ENCODE data around the gene RASGRF1.

RASGRF1 gene

DNA sequence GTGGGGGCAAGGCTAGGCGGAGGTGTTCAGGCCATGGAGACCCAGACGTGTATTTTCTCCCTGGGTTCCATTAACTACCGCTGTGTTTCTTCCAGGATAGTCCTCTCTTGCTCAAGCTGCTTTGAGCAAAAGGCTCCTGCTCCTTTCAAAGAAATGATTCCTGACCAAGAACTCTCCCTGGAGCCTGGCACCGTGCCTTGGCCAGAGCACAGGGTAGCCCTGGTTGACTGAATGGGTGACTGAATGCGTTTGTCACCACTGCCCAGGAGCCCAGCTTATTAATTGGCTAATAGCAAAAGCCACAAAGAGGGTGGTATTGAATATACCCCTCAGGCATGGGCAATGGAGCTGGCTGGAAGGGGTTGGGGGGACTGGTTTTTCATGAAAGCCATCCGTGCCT is 13.9 kb downstream of the RASGRF1 start:
- TF ChIP-seq ARNTL (CRISPR knock-in tag; IDR thresholded peaks at IDR 0.05; ENCODE audit: borderline replicate concordance, low read depth), result no peak
- no peak for TF ChIP-seq TOX (CRISPR knock-in tag; IDR thresholded peaks at IDR 0.05; ENCODE audit: borderline replicate concordance)
- no peak for TF ChIP-seq SNAI2 (CRISPR knock-in tag; IDR thresholded peaks at IDR 0.05)
- TF ChIP-seq ZFP3 (CRISPR knock-in tag; IDR thresholded peaks at IDR 0.05), result no peak
- TF ChIP-seq, protein P1, sequence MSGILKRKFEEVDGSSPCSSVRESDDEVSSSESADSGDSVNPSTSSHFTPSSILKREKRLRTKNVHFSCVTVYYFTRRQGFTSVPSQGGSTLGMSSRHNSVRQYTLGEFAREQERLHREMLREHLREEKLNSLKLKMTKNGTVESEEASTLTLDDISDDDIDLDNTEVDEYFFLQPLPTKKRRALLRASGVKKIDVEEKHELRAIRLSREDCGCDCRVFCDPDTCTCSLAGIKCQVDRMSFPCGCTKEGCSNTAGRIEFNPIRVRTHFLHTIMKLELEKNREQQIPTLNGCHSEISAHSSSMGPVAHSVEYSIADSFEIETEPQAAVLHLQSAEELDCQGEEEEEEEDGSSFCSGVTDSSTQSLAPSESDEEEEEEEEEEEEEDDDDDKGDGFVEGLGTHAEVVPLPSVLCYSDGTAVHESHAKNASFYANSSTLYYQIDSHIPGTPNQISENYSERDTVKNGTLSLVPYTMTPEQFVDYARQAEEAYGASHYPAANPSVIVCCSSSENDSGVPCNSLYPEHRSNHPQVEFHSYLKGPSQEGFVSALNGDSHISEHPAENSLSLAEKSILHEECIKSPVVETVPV (CRISPR knock-in tag; IDR thresholded peaks at IDR 0.05), result no peak
- TF ChIP-seq ISL1 (CRISPR knock-in tag; IDR thresholded peaks at IDR 0.05), result no peak
- TF ChIP-seq ZC3H10 (CRISPR knock-in tag; IDR thresholded peaks at IDR 0.05), result no peak
- TF ChIP-seq ZNF8 (CRISPR knock-in tag; IDR thresholded peaks at IDR 0.05), result no peak
- TF ChIP-seq, protein P2, sequence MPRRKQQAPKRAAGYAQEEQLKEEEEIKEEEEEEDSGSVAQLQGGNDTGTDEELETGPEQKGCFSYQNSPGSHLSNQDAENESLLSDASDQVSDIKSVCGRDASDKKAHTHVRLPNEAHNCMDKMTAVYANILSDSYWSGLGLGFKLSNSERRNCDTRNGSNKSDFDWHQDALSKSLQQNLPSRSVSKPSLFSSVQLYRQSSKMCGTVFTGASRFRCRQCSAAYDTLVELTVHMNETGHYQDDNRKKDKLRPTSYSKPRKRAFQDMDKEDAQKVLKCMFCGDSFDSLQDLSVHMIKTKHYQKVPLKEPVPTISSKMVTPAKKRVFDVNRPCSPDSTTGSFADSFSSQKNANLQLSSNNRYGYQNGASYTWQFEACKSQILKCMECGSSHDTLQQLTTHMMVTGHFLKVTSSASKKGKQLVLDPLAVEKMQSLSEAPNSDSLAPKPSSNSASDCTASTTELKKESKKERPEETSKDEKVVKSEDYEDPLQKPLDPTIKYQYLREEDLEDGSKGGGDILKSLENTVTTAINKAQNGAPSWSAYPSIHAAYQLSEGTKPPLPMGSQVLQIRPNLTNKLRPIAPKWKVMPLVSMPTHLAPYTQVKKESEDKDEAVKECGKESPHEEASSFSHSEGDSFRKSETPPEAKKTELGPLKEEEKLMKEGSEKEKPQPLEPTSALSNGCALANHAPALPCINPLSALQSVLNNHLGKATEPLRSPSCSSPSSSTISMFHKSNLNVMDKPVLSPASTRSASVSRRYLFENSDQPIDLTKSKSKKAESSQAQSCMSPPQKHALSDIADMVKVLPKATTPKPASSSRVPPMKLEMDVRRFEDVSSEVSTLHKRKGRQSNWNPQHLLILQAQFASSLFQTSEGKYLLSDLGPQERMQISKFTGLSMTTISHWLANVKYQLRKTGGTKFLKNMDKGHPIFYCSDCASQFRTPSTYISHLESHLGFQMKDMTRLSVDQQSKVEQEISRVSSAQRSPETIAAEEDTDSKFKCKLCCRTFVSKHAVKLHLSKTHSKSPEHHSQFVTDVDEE (CRISPR knock-in tag; IDR thresholded peaks at IDR 0.05), result no peak
- TF ChIP-seq GLIS3 (CRISPR knock-in tag; IDR thresholded peaks at IDR 0.05), result no peak
- no peak for TF ChIP-seq PPARA (CRISPR knock-in tag; IDR thresholded peaks at IDR 0.05; ENCODE audit: borderline replicate concordance)
- no peak for TF ChIP-seq ESRRG (CRISPR knock-in tag; IDR thresholded peaks at IDR 0.05)
- TF ChIP-seq ZNF70 (CRISPR knock-in tag; IDR thresholded peaks at IDR 0.05), result no peak
- TF ChIP-seq ZNF565 (CRISPR knock-in tag; conservative IDR thresholded peaks at IDR 0.05; ENCODE audit: low read depth), result no peak
- TF ChIP-seq ZFP30 (CRISPR knock-in tag; IDR thresholded peaks at IDR 0.05), result no peak
- no peak for TF ChIP-seq CSDC2 (CRISPR knock-in tag; IDR thresholded peaks at IDR 0.05)
- TF ChIP-seq, protein P3, sequence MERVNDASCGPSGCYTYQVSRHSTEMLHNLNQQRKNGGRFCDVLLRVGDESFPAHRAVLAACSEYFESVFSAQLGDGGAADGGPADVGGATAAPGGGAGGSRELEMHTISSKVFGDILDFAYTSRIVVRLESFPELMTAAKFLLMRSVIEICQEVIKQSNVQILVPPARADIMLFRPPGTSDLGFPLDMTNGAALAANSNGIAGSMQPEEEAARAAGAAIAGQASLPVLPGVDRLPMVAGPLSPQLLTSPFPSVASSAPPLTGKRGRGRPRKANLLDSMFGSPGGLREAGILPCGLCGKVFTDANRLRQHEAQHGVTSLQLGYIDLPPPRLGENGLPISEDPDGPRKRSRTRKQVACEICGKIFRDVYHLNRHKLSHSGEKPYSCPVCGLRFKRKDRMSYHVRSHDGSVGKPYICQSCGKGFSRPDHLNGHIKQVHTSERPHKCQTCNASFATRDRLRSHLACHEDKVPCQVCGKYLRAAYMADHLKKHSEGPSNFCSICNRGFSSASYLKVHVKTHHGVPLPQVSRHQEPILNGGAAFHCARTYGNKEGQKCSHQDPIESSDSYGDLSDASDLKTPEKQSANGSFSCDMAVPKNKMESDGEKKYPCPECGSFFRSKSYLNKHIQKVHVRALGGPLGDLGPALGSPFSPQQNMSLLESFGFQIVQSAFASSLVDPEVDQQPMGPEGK (CRISPR knock-in tag; IDR thresholded peaks at IDR 0.05; ENCODE audit: borderline replicate concordance), result no peak
- TF ChIP-seq, protein P4, sequence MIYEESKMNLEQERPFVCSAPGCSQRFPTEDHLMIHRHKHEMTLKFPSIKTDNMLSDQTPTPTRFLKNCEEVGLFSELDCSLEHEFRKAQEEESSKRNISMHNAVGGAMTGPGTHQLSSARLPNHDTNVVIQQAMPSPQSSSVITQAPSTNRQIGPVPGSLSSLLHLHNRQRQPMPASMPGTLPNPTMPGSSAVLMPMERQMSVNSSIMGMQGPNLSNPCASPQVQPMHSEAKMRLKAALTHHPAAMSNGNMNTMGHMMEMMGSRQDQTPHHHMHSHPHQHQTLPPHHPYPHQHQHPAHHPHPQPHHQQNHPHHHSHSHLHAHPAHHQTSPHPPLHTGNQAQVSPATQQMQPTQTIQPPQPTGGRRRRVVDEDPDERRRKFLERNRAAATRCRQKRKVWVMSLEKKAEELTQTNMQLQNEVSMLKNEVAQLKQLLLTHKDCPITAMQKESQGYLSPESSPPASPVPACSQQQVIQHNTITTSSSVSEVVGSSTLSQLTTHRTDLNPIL (CRISPR knock-in tag; IDR thresholded peaks at IDR 0.05; ENCODE audit: low read depth), result no peak
- TF ChIP-seq, protein P5, sequence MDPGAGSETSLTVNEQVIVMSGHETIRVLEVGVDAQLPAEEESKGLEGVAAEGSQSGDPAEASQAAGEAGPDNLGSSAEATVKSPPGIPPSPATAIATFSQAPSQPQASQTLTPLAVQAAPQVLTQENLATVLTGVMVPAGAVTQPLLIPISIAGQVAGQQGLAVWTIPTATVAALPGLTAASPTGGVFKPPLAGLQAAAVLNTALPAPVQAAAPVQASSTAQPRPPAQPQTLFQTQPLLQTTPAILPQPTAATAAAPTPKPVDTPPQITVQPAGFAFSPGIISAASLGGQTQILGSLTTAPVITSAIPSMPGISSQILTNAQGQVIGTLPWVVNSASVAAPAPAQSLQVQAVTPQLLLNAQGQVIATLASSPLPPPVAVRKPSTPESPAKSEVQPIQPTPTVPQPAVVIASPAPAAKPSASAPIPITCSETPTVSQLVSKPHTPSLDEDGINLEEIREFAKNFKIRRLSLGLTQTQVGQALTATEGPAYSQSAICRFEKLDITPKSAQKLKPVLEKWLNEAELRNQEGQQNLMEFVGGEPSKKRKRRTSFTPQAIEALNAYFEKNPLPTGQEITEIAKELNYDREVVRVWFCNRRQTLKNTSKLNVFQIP (CRISPR knock-in tag; IDR thresholded peaks at IDR 0.05; ENCODE audit: borderline replicate concordance, low read depth), result no peak
- ATAC-seq, result no peak

DNA sequence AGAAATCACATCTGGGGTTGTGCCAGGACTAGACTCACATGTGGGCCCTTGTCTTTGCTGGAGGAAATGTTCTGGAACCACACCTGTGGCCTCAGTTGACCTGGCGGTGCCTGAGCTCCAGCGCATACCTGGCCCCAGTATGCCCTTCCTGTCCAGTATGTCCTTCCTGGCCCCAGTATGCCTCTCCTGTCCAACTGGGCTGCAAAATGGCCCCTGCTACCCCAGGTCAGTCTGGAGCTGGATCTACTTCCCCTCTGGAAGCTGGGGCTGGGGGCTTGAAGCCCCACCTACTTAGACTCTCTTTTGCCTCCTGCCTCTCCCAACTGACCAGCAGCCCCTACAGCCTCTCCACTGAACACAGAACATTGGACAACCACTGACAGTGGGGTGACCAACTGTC is 15.3 kb downstream of the RASGRF1 start:
- TF ChIP-seq ZFP30 (CRISPR knock-in tag; IDR thresholded peaks at IDR 0.05) (no peak), ZNF565 (CRISPR knock-in tag; conservative IDR thresholded peaks at IDR 0.05; ENCODE audit: low read depth) (no peak), ISL1 (CRISPR knock-in tag; IDR thresholded peaks at IDR 0.05) (no peak), CSDC2 (CRISPR knock-in tag; IDR thresholded peaks at IDR 0.05) (no peak), BACH2 (CRISPR knock-in tag; IDR thresholded peaks at IDR 0.05; ENCODE audit: borderline replicate concordance) (no peak), ARNTL (CRISPR knock-in tag; IDR thresholded peaks at IDR 0.05; ENCODE audit: borderline replicate concordance, low read depth) (no peak)
- TF ChIP-seq, protein P4 (CRISPR knock-in tag; IDR thresholded peaks at IDR 0.05; ENCODE audit: low read depth), result no peak
- TF ChIP-seq, protein P1 (CRISPR knock-in tag; IDR thresholded peaks at IDR 0.05), result no peak
- no peak for ATAC-seq

All from SK-N-SH treated with all-trans-retinoic acid at 6 μM for 48 hours (cell line).